Osteocyte (in vitro differentiated cells): ENCODE measurements around the gene AOC2. TPM values are rescaled to one million over a fixed set of nuclear protein-coding genes. Genes with fewer than 3 reads are reported as not detected.

ENCODE experiments used
- DNase-seq: peaks from one replicate; pipeline ENCODE4 v3.0.0; 2021; ENCODE audit warnings: mixed read lengths; ENCODE audit not compliant: unreplicated experiment; ENCODE audit errors: extremely low spot score
- H3K27ac Mint-ChIP-seq: one replicate; pipeline ENCODE4 v1.8.0; 2021; ENCODE audit warnings: mild to moderate bottlenecking, mixed read lengths; ENCODE audit not compliant: unreplicated experiment
- H3K27me3 Mint-ChIP-seq: one replicate; pipeline ENCODE4 v1.8.0; 2021; ENCODE audit warnings: mixed read lengths; ENCODE audit not compliant: unreplicated experiment
- H3K36me3 Mint-ChIP-seq: one replicate; pipeline ENCODE4 v1.8.0; 2021; ENCODE audit warnings: mixed read lengths; ENCODE audit not compliant: unreplicated experiment
- H3K4me1 Mint-ChIP-seq: one replicate; pipeline ENCODE4 v1.8.0; 2021; ENCODE audit warnings: mixed read lengths; ENCODE audit not compliant: unreplicated experiment
- H3K4me3 Mint-ChIP-seq: one replicate; pipeline ENCODE4 v1.8.0; 2021; ENCODE audit warnings: mild to moderate bottlenecking, moderate library complexity, mixed read lengths; ENCODE audit not compliant: unreplicated experiment
- H3K9me3 Mint-ChIP-seq: one replicate; pipeline ENCODE4 v1.8.0; 2021; ENCODE audit warnings: mixed read lengths; ENCODE audit not compliant: unreplicated experiment
- total RNA-seq: library from RNA; stranded (reverse); gene quantifications from 2 replicates; pipeline ENCODE4 v1.2.1, GENCODE V29; 2021
- TF ChIP-seq, protein P1 (sequence below): fragments of 200-600 bp; sonication (generic); IDR thresholded peaks from 2 replicates; pipeline ENCODE4 v1.5.0; 2021; ENCODE audit warnings: antibody characterized with exemption, mild to moderate bottlenecking, moderate library complexity

Gene AOC2
- total RNA-seq, 1 donor from 2014 or later, result 2.2 TPM

GRCh38 chr17:42798011-42798382 is 46.4 kb upstream of the AOC2 start:
- peaks cover 18% of the 10 kb centered on the region for H3K27me3 Mint-ChIP-seq
- peak overlapping the region; percentile 92 for H3K4me3 Mint-ChIP-seq
- no peak for DNase-seq
- H3K36me3 Mint-ChIP-seq, result peaks cover 11% of the 10 kb centered on the region
- no peaks in the 10 kb centered on the region for H3K9me3 Mint-ChIP-seq
- peak overlapping the region; percentile 90 for H3K27ac Mint-ChIP-seq
- H3K4me1 Mint-ChIP-seq, result peaks cover 29% of the 10 kb centered on the region
- TF ChIP-seq, protein P1, sequence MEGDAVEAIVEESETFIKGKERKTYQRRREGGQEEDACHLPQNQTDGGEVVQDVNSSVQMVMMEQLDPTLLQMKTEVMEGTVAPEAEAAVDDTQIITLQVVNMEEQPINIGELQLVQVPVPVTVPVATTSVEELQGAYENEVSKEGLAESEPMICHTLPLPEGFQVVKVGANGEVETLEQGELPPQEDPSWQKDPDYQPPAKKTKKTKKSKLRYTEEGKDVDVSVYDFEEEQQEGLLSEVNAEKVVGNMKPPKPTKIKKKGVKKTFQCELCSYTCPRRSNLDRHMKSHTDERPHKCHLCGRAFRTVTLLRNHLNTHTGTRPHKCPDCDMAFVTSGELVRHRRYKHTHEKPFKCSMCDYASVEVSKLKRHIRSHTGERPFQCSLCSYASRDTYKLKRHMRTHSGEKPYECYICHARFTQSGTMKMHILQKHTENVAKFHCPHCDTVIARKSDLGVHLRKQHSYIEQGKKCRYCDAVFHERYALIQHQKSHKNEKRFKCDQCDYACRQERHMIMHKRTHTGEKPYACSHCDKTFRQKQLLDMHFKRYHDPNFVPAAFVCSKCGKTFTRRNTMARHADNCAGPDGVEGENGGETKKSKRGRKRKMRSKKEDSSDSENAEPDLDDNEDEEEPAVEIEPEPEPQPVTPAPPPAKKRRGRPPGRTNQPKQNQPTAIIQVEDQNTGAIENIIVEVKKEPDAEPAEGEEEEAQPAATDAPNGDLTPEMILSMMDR, result no peak

GRCh38 chr17:42798383-42799380 is 45.7 kb upstream of the AOC2 start, which contains the start of the genes CNTD1 and COA3:
Gene CNTD1, plus strand, starts transcription at chr17:42798861. Its CDS starts 207 bp downstream, at chr17:42799068.
Gene COA3, minus strand, starts transcription at chr17:42798704. Its CDS starts 23 bp downstream, at chr17:42798681.
- peaks cover 11% of the 10 kb centered on the region for H3K36me3 Mint-ChIP-seq
- TF ChIP-seq, protein P1, result no peak
- H3K4me3 Mint-ChIP-seq, result peak within 1 kb of the TSS; percentile 92
- peaks cover 35% of the 10 kb centered on the region for H3K4me1 Mint-ChIP-seq
- H3K9me3 Mint-ChIP-seq, result no peaks in the 10 kb centered on the region
- peak; percentile 94 for DNase-seq
- H3K27me3 Mint-ChIP-seq, result peaks cover 18% of the 10 kb centered on the region
- peak within 1 kb of the TSS; percentile 90 for H3K27ac Mint-ChIP-seq

DNA sequence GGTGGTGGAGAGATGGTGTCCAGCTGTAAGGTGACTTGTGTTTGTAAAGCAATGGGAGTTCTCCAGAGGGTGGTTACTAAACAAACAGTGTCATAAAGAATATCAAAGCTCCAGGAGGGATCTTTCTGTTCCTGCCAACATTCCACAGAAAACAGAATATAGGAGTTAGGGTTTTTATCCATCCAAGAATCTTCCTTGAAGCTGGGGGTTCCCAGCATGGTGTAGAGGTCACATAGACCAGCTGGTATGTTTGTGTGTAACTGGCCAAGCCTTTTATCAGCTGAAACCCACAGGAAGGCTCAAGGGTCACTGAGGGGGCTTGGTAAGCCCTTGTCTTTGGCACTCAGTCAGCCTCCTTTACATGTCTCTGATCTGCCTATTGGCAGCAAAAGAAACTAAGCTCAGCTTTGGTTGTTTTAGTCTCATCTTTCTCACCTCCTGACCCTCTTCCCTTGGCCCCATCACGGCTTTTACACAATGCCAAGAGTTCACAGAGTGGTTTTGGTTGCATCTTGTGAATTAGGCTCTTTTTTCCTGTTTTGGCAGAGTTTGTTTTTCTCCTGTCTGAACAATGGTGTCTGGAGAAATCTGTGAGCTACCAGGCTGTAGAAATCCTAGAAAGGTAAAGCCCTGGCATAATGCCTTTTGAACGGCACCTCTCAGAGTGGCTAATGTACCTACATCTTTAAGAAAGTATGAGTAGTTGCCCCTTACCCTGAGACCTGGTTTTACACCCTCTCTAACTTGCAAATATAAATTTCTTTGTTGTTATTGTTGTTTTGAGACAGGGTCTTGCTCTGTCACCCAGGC is 41.1 kb upstream of the AOC2 start:
- Mint-ChIP-seq H3K9me3 (no peaks in the 10 kb centered on the region), H3K27me3 (peaks cover 20% of the 10 kb centered on the region), H3K27ac (peak overlapping the region; percentile 54), H3K4me1 (peaks cover 19% of the 10 kb centered on the region), H3K36me3 (peaks cover under 1% of the 10 kb centered on the region), H3K4me3 (no peak overlapping the region)
- TF ChIP-seq, protein P1, result no peak
- no peak for DNase-seq

DNA sequence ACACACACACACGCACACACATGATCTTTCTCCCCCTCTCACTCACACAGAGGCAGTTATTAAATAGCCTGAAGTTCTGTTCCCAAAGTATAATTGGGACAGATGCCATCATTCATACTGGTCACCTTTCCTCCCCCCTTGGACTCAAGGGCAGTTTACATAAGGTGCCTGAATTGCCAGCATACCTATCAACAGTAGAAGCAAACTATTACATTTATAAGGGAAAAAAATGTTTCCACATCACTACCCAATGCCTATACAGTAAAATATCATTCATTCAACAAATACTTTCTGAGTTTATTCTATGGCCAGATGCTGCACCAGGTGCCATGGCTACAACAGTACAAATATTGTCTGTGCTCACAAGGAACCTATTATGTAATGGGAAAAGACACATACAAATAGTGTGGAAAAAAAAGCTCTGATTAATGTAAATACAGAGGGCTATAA is 39.4 kb upstream of the AOC2 start:
- Mint-ChIP-seq H3K27ac (no peak overlapping the region), H3K4me3 (no peak overlapping the region), H3K27me3 (peaks cover 18% of the 10 kb centered on the region), H3K9me3 (no peaks in the 10 kb centered on the region), H3K4me1 (peaks cover 12% of the 10 kb centered on the region), H3K36me3 (peaks cover 1% of the 10 kb centered on the region)
- TF ChIP-seq, protein P1, result no peak
- DNase-seq, result no peak
